IMR-90 (cell line): ENCODE results near the gene XAB2. TPM values are rescaled to one million over a fixed set of nuclear protein-coding genes. Genes with fewer than 3 reads are reported as not detected.
A peak's percentile ranks its signal among the peaks of the same experiment; 100 is the strongest.

Experiments
- ATAC-seq: fragments of 200-7000 bp; cut with Tn5 transposase; 2 replicates; pipeline ENCODE4 v1.9.1; 2020; ENCODE audit warnings: low read depth, mild to moderate bottlenecking, moderate library complexity
- BruUV-seq: library from RNA; stranded (reverse); fragments of 400-500 nt; replicated peaks from 2 replicates; lab custom pipeline; 2021; lab: Mats Ljungman, UMichigan
- CTCF ChIA-PET: fragments of 300-600 bp; formaldehyde crosslinking; extraction: SDS; loops from one replicate; lab custom pipeline; 2021; ENCODE audit warnings: antibody characterized with exemption; lab: Yijun Ruan, JAX
- POLR2A ChIA-PET: fragments of 300-600 bp; sonication (Branson Sonifier 250); formaldehyde crosslinking; loops from one replicate; lab custom pipeline; 2022; ENCODE audit warnings: antibody characterized with exemption; ENCODE audit not compliant: unreplicated experiment; lab: Charles Lee
- DNase-seq: peaks from one replicate; pipeline ENCODE4 v3.0.0; 2013
- H2AFZ ChIP-seq: replicated peaks from 2 replicates; pipeline ENCODE3; 2013; ENCODE audit warnings: low read length, mild to moderate bottlenecking; ENCODE audit not compliant: poor library complexity
- H2AK5ac ChIP-seq: 2 replicates; pipeline ENCODE4 v1.6.1; 2013; ENCODE audit warnings: low read depth, low read length, inconsistent platforms
- H2AK9ac ChIP-seq: replicated peaks from 2 replicates; pipeline ENCODE3; 2013; ENCODE audit warnings: mild to moderate bottlenecking, low read depth, low read length, moderate library complexity; ENCODE audit not compliant: poor library complexity
- H2BK120ac ChIP-seq: 2 replicates; pipeline ENCODE4 v1.6.1; 2013; ENCODE audit warnings: low read depth, low read length, inconsistent platforms
- H2BK15ac ChIP-seq: 3 replicates; pipeline ENCODE4 v1.6.1; 2013; ENCODE audit warnings: low read depth, low read length, inconsistent platforms
- H2BK20ac ChIP-seq: 2 replicates; pipeline ENCODE4 v1.6.1; 2013; ENCODE audit warnings: low read depth, mild to moderate bottlenecking, inconsistent platforms, low read length, moderate library complexity
- H2BK5ac ChIP-seq: 2 replicates; pipeline ENCODE4 v1.6.1; 2013; ENCODE audit warnings: mild to moderate bottlenecking, low read depth, low read length, inconsistent platforms; ENCODE audit not compliant: poor library complexity, severe bottlenecking
- H3K14ac ChIP-seq: replicated peaks from 2 replicates; pipeline ENCODE4 v1.6.1; 2013; ENCODE audit warnings: low read depth, low read length, inconsistent platforms
- H3K18ac ChIP-seq: 2 replicates; pipeline ENCODE4 v1.6.1; 2013; ENCODE audit warnings: low read depth, low read length, control low read depth
- H3K23ac ChIP-seq: 2 replicates; pipeline ENCODE4 v1.6.1; 2013; ENCODE audit warnings: low read depth, low read length, inconsistent platforms
- H3K27ac ChIP-seq: 2 replicates; pipeline ENCODE4 v1.5.1; 2013; ENCODE audit warnings: mild to moderate bottlenecking, control low read depth, low read length; ENCODE audit not compliant: insufficient read depth
- H3K27me3 ChIP-seq: 2 replicates; pipeline ENCODE4 v1.6.1; 2013; ENCODE audit warnings: low read length; ENCODE audit not compliant: control insufficient read depth, insufficient read depth
- H3K36me3 ChIP-seq: 2 replicates; pipeline ENCODE4 v1.6.1; 2013; ENCODE audit warnings: low read length, mixed read lengths; ENCODE audit not compliant: control insufficient read depth, insufficient read depth
- H3K4ac ChIP-seq: 2 replicates; pipeline ENCODE4 v1.6.1; 2013; ENCODE audit warnings: low read depth, low read length, inconsistent platforms
- H3K4me1 ChIP-seq: 2 replicates; pipeline ENCODE4 v1.6.1; 2013; ENCODE audit warnings: low read length, mixed read lengths; ENCODE audit not compliant: control insufficient read depth, insufficient read depth
- H3K4me2 ChIP-seq: 2 replicates; pipeline ENCODE4 v1.6.1; 2013; ENCODE audit warnings: low read depth, mild to moderate bottlenecking, control low read depth, low read length, moderate library complexity
- H3K4me3 ChIP-seq: 2 replicates; pipeline ENCODE4 v1.5.1; 2013; ENCODE audit warnings: low read depth, mild to moderate bottlenecking, control low read depth, low read length, moderate library complexity; ENCODE audit not compliant: insufficient read depth
- H3K56ac ChIP-seq: 2 replicates; pipeline ENCODE4 v1.6.1; 2013; ENCODE audit warnings: low read length, inconsistent platforms; ENCODE audit not compliant: insufficient read depth; ENCODE audit errors: extremely low read depth
- H3K79me1 ChIP-seq, 2 experiments: 2 replicates each; pipeline ENCODE4 v1.6.1; 2013; ENCODE audit warnings: low read length in 2 of 2, inconsistent platforms in 1 of 2, low read depth in 1 of 2
- H3K9ac ChIP-seq: 2 replicates; pipeline ENCODE4 v1.6.1; 2013; ENCODE audit warnings: low read depth, low read length, control low read depth
- H3K9me1 ChIP-seq: 2 replicates; pipeline ENCODE4 v1.6.1; 2013; ENCODE audit warnings: low read length, inconsistent platforms; ENCODE audit not compliant: insufficient read depth
- H3K9me3 ChIP-seq: 2 replicates; pipeline ENCODE4 v1.6.1; 2013; ENCODE audit warnings: low read length; ENCODE audit not compliant: control insufficient read depth, insufficient read depth
- H4K20me1 ChIP-seq: 2 replicates; pipeline ENCODE4 v1.6.1; 2013; ENCODE audit warnings: low read length, inconsistent platforms; ENCODE audit not compliant: insufficient read depth
- H4K5ac ChIP-seq: 2 replicates; pipeline ENCODE4 v1.6.1; 2013; ENCODE audit warnings: mild to moderate bottlenecking, low read depth, low read length, control low read depth
- H4K8ac ChIP-seq, 2 experiments: 2 replicates each; pipeline ENCODE4 v1.6.1; 2013; ENCODE audit warnings: low read depth in 2 of 2, low read length in 2 of 2, control low read depth in 1 of 2, inconsistent platforms in 1 of 2
- H4K91ac ChIP-seq: 2 replicates; pipeline ENCODE4 v1.6.1; 2013; ENCODE audit warnings: low read depth, low read length, inconsistent platforms; ENCODE audit not compliant: insufficient read depth
- BHLHE40 ChIP-seq: fragments of 150-350 bp; IDR thresholded peaks from 2 replicates; pipeline ENCODE4 v1.6.1; 2016; ENCODE audit warnings: mild to moderate bottlenecking, low read depth, low read length
- CEBPB ChIP-seq: IDR thresholded peaks from 2 replicates; pipeline ENCODE4 v1.6.1; 2012; ENCODE audit warnings: low read depth, low read length, improper control_type of control experiment
- CHD1 ChIP-seq: IDR thresholded peaks from 2 replicates; pipeline ENCODE4 v1.6.1; 2012; ENCODE audit warnings: low read depth, low read length, improper control_type of control experiment
- CTCF ChIP-seq: conservative IDR thresholded peaks from 2 replicates; pipeline ENCODE4 v1.5.1; 2012; ENCODE audit warnings: mild to moderate bottlenecking, low read depth, low read length, improper control_type of control experiment
- ELK1 ChIP-seq: fragments of 150-350 bp; IDR thresholded peaks from 2 replicates; pipeline ENCODE4 v1.6.1; 2016; ENCODE audit warnings: low read depth, mild to moderate bottlenecking, low read length, moderate library complexity, borderline replicate concordance
- FOS ChIP-seq: fragments of 150-350 bp; IDR thresholded peaks from 2 replicates; pipeline ENCODE4 v1.6.1; 2016; ENCODE audit warnings: low read depth, low read length
- MAZ ChIP-seq: IDR thresholded peaks from 2 replicates; pipeline ENCODE4 v1.6.1; 2012; ENCODE audit warnings: low read depth, mild to moderate bottlenecking, low read length, improper control_type of control experiment, moderate library complexity, borderline replicate concordance
- MXI1 ChIP-seq: IDR thresholded peaks from 2 replicates; pipeline ENCODE4 v1.6.1; 2012; ENCODE audit warnings: low read depth, mild to moderate bottlenecking, low read length, moderate library complexity, borderline replicate concordance
- NFE2L2 ChIP-seq: fragments of 150-350 bp; IDR thresholded peaks from 2 replicates; pipeline ENCODE4 v1.6.1; 2016; ENCODE audit warnings: low read depth, mild to moderate bottlenecking, low read length
- POLR2A ChIP-seq: IDR thresholded peaks from 2 replicates; pipeline ENCODE4 v1.6.1; 2012; ENCODE audit warnings: mild to moderate bottlenecking, low read depth, low read length
- RAD21 ChIP-seq: IDR thresholded peaks from 2 replicates; pipeline ENCODE4 v1.6.1; 2012; ENCODE audit warnings: low read length, improper control_type of control experiment
- RCOR1 ChIP-seq: IDR thresholded peaks from 2 replicates; pipeline ENCODE4 v1.6.1; 2012; ENCODE audit warnings: mild to moderate bottlenecking, low read length, improper control_type of control experiment; ENCODE audit not compliant: insufficient replicate concordance
- RFX5 ChIP-seq: IDR thresholded peaks from 2 replicates; pipeline ENCODE4 v1.8.0; 2012; ENCODE audit warnings: low read depth, mild to moderate bottlenecking, low read length, moderate library complexity
- USF2 ChIP-seq: fragments of 150-350 bp; IDR thresholded peaks from 2 replicates; pipeline ENCODE4 v1.6.1; 2017; ENCODE audit warnings: mild to moderate bottlenecking, antibody characterized with exemption, low read length, low read depth
- WGBS, 2 experiments: methylation state at CpG; one replicate each; pipeline versions ENCODE4 v1.1.5 to v1.1.7; 2013; ENCODE audit warnings: missing lambda C conversion rate in 2 of 2; ENCODE audit not compliant: insufficient read length in 1 of 2; ENCODE audit errors: extremely low coverage in 2 of 2; 5-methylcytosine and 5-hydroxymethylcytosine counted together
- dilution Hi-C: fragments of 300-500 bp; cut with HindIII; formaldehyde crosslinking; loops from one replicate; pipeline ENCODE4 v1.14.3; 2018; ENCODE audit warnings: low sequenced_read_pairs; ENCODE audit not compliant: unreplicated experiment
- in situ Hi-C: fragments of 300-500 bp; cut with MboI; formaldehyde crosslinking; loops from 3 replicates; pipeline ENCODE4 v1.14.3; 2019; ENCODE audit warnings: low sequenced_read_pairs, inconsistent platforms, mixed read lengths
- intact Hi-C: fragments of 100-400 bp; cut with micrococcal nuclease; formaldehyde crosslinking; loops from 2 replicates; pipeline ENCODE4 v1.10.0; 2022
- polyA plus RNA-seq, 3 experiments: library from polyadenylated mRNA; depleted of rRNA; stranded (reverse); fragments of >200 nt; gene quantifications; 2 replicates each; pipeline ENCODE4 v1.2.3, GENCODE V29; 2012; ENCODE audit warnings: low replicate concordance in 1 of 3
- total RNA-seq: library from RNA; depleted of rRNA; stranded (reverse); fragments of >200 nt; gene quantifications from 2 replicates; pipeline ENCODE4 v1.2.3, GENCODE V29; 2012

Gene XAB2
- total and polyA plus RNA-seq, 2 of the 4 experiments (the other 2 are of a cell fraction), result 29.9 to 34.4 TPM

- Histone ChIP-seq H3K9ac (peak overlapping the region; percentile 78), H3K27me3 (no peaks in the 10 kb centered on the region), H3K23ac (peak overlapping the region; percentile 44; the same call in 1 of the 2 replicates), H2AK5ac (peak overlapping the region; percentile 55), H4K8ac (peak overlapping the region; percentile 77 to 88), H4K20me1 (peaks cover 5% of the 10 kb centered on the region; the same call in 1 of the 2 replicates), H3K4me1 (peaks cover 8% of the 10 kb centered on the region; the same call in 1 of the 2 replicates), H2AFZ (peak overlapping the region; percentile 91), H3K27ac (peak overlapping the region; percentile 47), H2BK15ac (no peak overlapping the region), H3K56ac (peak overlapping the region; percentile 33; the same call in 1 of the 2 replicates), H3K14ac (peak overlapping the region; percentile 59; the same call in 1 of the 2 replicates), H2BK5ac (no peak overlapping the region), H3K18ac (no peak overlapping the region), H2BK120ac (no peak overlapping the region), H4K91ac (peak overlapping the region; percentile 54; the same call in 1 of the 2 replicates), H4K5ac (peak overlapping the region; percentile 51), H3K4ac (peak overlapping the region; percentile 72), H3K9me3 (no peaks in the 10 kb centered on the region), H3K9me1 (0 out of 2 replicates have a peak, but pooled peaks cover 4% of the 10 kb centered on the region), H3K4me3 (peak overlapping the region; percentile 70), H2AK9ac (peak overlapping the region; percentile 92), H2BK20ac (no peak overlapping the region), H3K36me3 (peaks cover 14% of the 10 kb centered on the region), H3K4me2 (peak overlapping the region; percentile 93), H3K79me1 (peaks cover 3 to 56% of the 10 kb centered on the region in 2 experiments; a peak in 3 of 4 replicates)
- in situ Hi-C loops (no loop called here), dilution Hi-C loops (no loop called here), intact Hi-C loops (loop anchor here (1.0 to 2.0 kb wide), 2 partner anchors 52 to 274 kb away; partner anchors contain the start of gene TRAPPC5)
- CTCF ChIA-PET, result interaction anchor here (1.2 kb wide), 2 partner anchors 52 to 60 kb away, joined by 5 to 6 read pairs; partner anchors contain the start of gene TRAPPC5
- no TSS peak for BruUV-seq
- 2% methylated on average over 7 of the region's 15 CpGs; no CpG with 5 or more reads in 1 of the 2 experiments for WGBS, 2 experiments
- ATAC-seq (no peak), DNase-seq (no peak)
- POLR2A ChIA-PET, result interaction anchor here (0.7 kb wide), 1 partner anchor 226 kb away, joined by 3 read pairs; no protein-coding TSS in a partner anchor
- no peak for TF ChIP-seq RFX5
- no peak for TF ChIP-seq FOS
- TF ChIP-seq MXI1, result no peak
- no peak for TF ChIP-seq NFE2L2
- no peak for TF ChIP-seq MAZ
- no peak for TF ChIP-seq BHLHE40
- TF ChIP-seq RCOR1, result no peak
- TF ChIP-seq USF2, result no peak
- TF ChIP-seq RAD21, result no peak
- no peak for TF ChIP-seq CTCF
- TF ChIP-seq ELK1, result no peak
- no peak for TF ChIP-seq CEBPB
- TF ChIP-seq CHD1, result no peak
- no peak for TF ChIP-seq POLR2A
Measured at GRCh38 chr19:7628589-7629311, 595 bp downstream of the XAB2 start.
